H1 (cell line): ENCODE data around the gene STAT4. TPM values are rescaled to one million over a fixed set of nuclear protein-coding genes. Genes with fewer than 3 reads are reported as not detected.

Experiments used
- CTCF ChIA-PET: fragments of 300-600 bp; sonication (Branson Sonifier 250); formaldehyde crosslinking; loops from one replicate; lab custom pipeline; 2021; ENCODE audit not compliant: partially characterized antibody; lab: Charles Lee
- POLR2A ChIA-PET: fragments of 300-600 bp; sonication (Branson Sonifier 250); formaldehyde crosslinking; loops from one replicate; lab custom pipeline; 2021; ENCODE audit warnings: inconsistent platforms; ENCODE audit not compliant: partially characterized antibody; lab: Charles Lee
- DNase-seq, 2 experiments: peaks; one replicate each; pipeline versions ENCODE4 v3.0.0 to v3.0.0-alpha.2; 2010 to 2022; ENCODE audit warnings: low spot score in 2 of 2, low read depth in 1 of 2, mixed read lengths in 1 of 2
- FAIRE-seq: peaks from 2 replicates; lab custom pipeline; 2011; peaks lifted over from hg19 to GRCh38; lab: Jason Lieb, UNC
- H2AFZ ChIP-seq: 2 replicates; pipeline ENCODE4 v1.8.1; 2012; ENCODE audit warnings: low read length, inconsistent platforms
- H2AK5ac ChIP-seq: 2 replicates; pipeline ENCODE4 v1.6.1; 2013; ENCODE audit warnings: low read depth, low read length
- H2BK120ac ChIP-seq: replicated peaks from 2 replicates; pipeline ENCODE3; 2013; ENCODE audit warnings: low read depth, low read length, inconsistent platforms
- H2BK12ac ChIP-seq: 2 replicates; pipeline ENCODE4 v1.6.1; 2013; ENCODE audit warnings: low read depth, low read length
- H2BK15ac ChIP-seq: 2 replicates; pipeline ENCODE4 v1.6.1; 2013; ENCODE audit warnings: low read length
- H2BK20ac ChIP-seq: 2 replicates; pipeline ENCODE4 v1.6.1; 2013; ENCODE audit warnings: low read length
- H2BK5ac ChIP-seq: 2 replicates; pipeline ENCODE4 v1.6.1; 2013; ENCODE audit warnings: low read depth, low read length
- H3K14ac ChIP-seq: 2 replicates; pipeline ENCODE4 v1.6.1; 2013; ENCODE audit warnings: inconsistent platforms; ENCODE audit not compliant: insufficient read length
- H3K18ac ChIP-seq: 2 replicates; pipeline ENCODE4 v1.6.1; 2013; ENCODE audit warnings: low read length; ENCODE audit errors: extremely low read depth
- H3K23ac ChIP-seq: 2 replicates; pipeline ENCODE4 v1.6.1; 2013; ENCODE audit warnings: inconsistent platforms; ENCODE audit not compliant: insufficient read length
- H3K23me2 ChIP-seq: 2 replicates; pipeline ENCODE4 v1.6.1; 2013; ENCODE audit warnings: low read depth, low read length
- H3K27ac ChIP-seq: 2 replicates; pipeline ENCODE4 v1.6.1; 2011; ENCODE audit warnings: low read depth, low read length, inconsistent platforms
- H3K27me3 ChIP-seq, 4 experiments: replicated peaks in 1 of 4; 1 replicate in 1 of 4; 2 replicates in 3 of 4; pipeline versions ENCODE4 v1.6.1 to v1.8.1; 2011 to 2013; ENCODE audit warnings: low read length in 3 of 4, mild to moderate bottlenecking in 3 of 4, inconsistent platforms in 2 of 4, mixed read lengths in 2 of 4, moderate library complexity in 1 of 4; ENCODE audit not compliant: control insufficient read depth in 3 of 4, insufficient read depth in 3 of 4; ENCODE audit errors: extremely low read depth in 1 of 4
- H3K36me3 ChIP-seq, 4 experiments: 2 replicates each; pipeline versions ENCODE4 v1.6.1 to v1.8.1; 2011 to 2013; ENCODE audit warnings: mild to moderate bottlenecking in 4 of 4, low read length in 3 of 4, moderate library complexity in 2 of 4, control low read depth in 1 of 4, inconsistent platforms in 1 of 4; ENCODE audit not compliant: insufficient read depth in 4 of 4, control insufficient read depth in 2 of 4
- H3K4ac ChIP-seq: replicated peaks from 2 replicates; pipeline ENCODE3; 2013; ENCODE audit warnings: low read length, low read depth, mixed read lengths, inconsistent platforms; ENCODE audit not compliant: insufficient read length
- H3K4me1 ChIP-seq, 4 experiments: replicated peaks in 1 of 4; 1 replicate in 1 of 4; 2 replicates in 3 of 4; pipeline versions ENCODE4 v1.6.1 to v1.8.1; 2011 to 2013; ENCODE audit warnings: low read length in 3 of 4, inconsistent platforms in 2 of 4, mixed read lengths in 1 of 4; ENCODE audit not compliant: insufficient read depth in 4 of 4, control insufficient read depth in 3 of 4
- H3K4me2 ChIP-seq, 2 experiments: 2 replicates each; pipeline versions ENCODE4 v1.6.1 to v1.8.1; 2011 to 2013; ENCODE audit warnings: low read depth in 2 of 2, low read length in 2 of 2, control low read depth in 1 of 2, inconsistent platforms in 1 of 2, mild to moderate bottlenecking in 1 of 2; ENCODE audit not compliant: insufficient read depth in 1 of 2
- H3K4me3 ChIP-seq, 4 experiments: fragments of 200-600, 300-600 bp in 1 of 4; sonication (generic), shearing (Covaris generic), sonication (Bioruptor Twin) in 1 of 4; 2 replicates each; pipeline versions ENCODE4 v1.5.1 to v1.8.1; 2011 to 2016; ENCODE audit warnings: low read length in 4 of 4, low read depth in 3 of 4, control low read depth in 2 of 4, inconsistent platforms in 2 of 4, mild to moderate bottlenecking in 2 of 4, mixed read lengths in 1 of 4, moderate library complexity in 1 of 4; ENCODE audit not compliant: insufficient read depth in 2 of 4; ENCODE audit errors: extremely low read depth in 1 of 4
- H3K56ac ChIP-seq: replicated peaks from 2 replicates; pipeline ENCODE3; 2013; ENCODE audit warnings: low read depth, mild to moderate bottlenecking, mixed read lengths, low read length, inconsistent platforms; ENCODE audit not compliant: insufficient read length
- H3K79me1 ChIP-seq: 2 replicates; pipeline ENCODE4 v1.6.1; 2013; ENCODE audit warnings: low read depth, low read length, control low read depth
- H3K79me2 ChIP-seq, 2 experiments: 2 replicates each; pipeline versions ENCODE4 v1.6.1 to v1.8.1; 2012 to 2013; ENCODE audit warnings: low read length in 2 of 2, mild to moderate bottlenecking in 2 of 2, inconsistent platforms in 1 of 2; ENCODE audit not compliant: insufficient read depth in 2 of 2, control insufficient read depth in 1 of 2
- H3K9ac ChIP-seq, 4 experiments: replicated peaks in 1 of 4; 1 replicate in 1 of 4; 2 replicates in 3 of 4; pipeline versions ENCODE4 v1.6.1 to v1.8.1; 2011 to 2013; ENCODE audit warnings: low read depth in 3 of 4, low read length in 3 of 4, control low read depth in 2 of 4, mild to moderate bottlenecking in 2 of 4, moderate library complexity in 2 of 4, inconsistent platforms in 1 of 4; ENCODE audit errors: extremely low read depth in 1 of 4
- H3K9me3 ChIP-seq, 2 experiments: 2 replicates each; pipeline versions ENCODE4 v1.6.1 to v1.8.1; 2012 to 2013; ENCODE audit warnings: mild to moderate bottlenecking in 2 of 2, moderate library complexity in 2 of 2, control low read depth in 1 of 2, inconsistent platforms in 1 of 2, low read depth in 1 of 2, low read length in 1 of 2, mixed read lengths in 1 of 2; ENCODE audit not compliant: insufficient read depth in 2 of 2
- H4K20me1 ChIP-seq, 2 experiments: replicated peaks in 1 of 2; 2 replicates each; pipeline versions ENCODE3 to v1.8.1; 2011 to 2013; ENCODE audit warnings: inconsistent platforms in 2 of 2, low read length in 2 of 2, mild to moderate bottlenecking in 1 of 2; ENCODE audit not compliant: insufficient read depth in 2 of 2, control insufficient read depth in 1 of 2
- H4K5ac ChIP-seq: 2 replicates; pipeline ENCODE4 v1.6.1; 2013; ENCODE audit warnings: low read length, low read depth, mixed read lengths, inconsistent platforms; ENCODE audit not compliant: insufficient read length
- H4K8ac ChIP-seq: 2 replicates; pipeline ENCODE4 v1.8.0; 2013; ENCODE audit warnings: mild to moderate bottlenecking, moderate library complexity, low read length, inconsistent platforms; ENCODE audit not compliant: insufficient read depth; ENCODE audit errors: extremely low read depth
- H4K91ac ChIP-seq: replicated peaks from 2 replicates; pipeline ENCODE3; 2013; ENCODE audit warnings: low read length, mixed read lengths, inconsistent platforms; ENCODE audit not compliant: insufficient read length
- CEBPB ChIP-seq: IDR thresholded peaks from 2 replicates; pipeline ENCODE4 v1.6.1; 2012; ENCODE audit warnings: low read depth, low read length
- E2F6 ChIP-seq: IDR thresholded peaks from 2 replicates; pipeline ENCODE4 v1.6.1; 2012; ENCODE audit warnings: inconsistent platforms
- HDAC2 ChIP-seq, 2 experiments: fragments of 300-600 bp in 1 of 2; sonication (generic) in 1 of 2; IDR thresholded peaks; 2 replicates each; pipeline ENCODE4 v1.6.1; 2011 to 2012; ENCODE audit warnings: low read depth in 2 of 2, low read length in 2 of 2, mild to moderate bottlenecking in 2 of 2, moderate library complexity in 2 of 2, borderline replicate concordance in 1 of 2, inconsistent platforms in 1 of 2
- JUN ChIP-seq: IDR thresholded peaks from 2 replicates; pipeline ENCODE4 v1.6.1; 2011; ENCODE audit warnings: low read depth, mild to moderate bottlenecking, improper control_type of control experiment, low read length
- KDM4A ChIP-seq: IDR thresholded peaks from one replicate; pipeline ENCODE4 v1.7.1; 2012; ENCODE audit warnings: low read depth, mild to moderate bottlenecking, moderate library complexity, low read length, inconsistent platforms; ENCODE audit not compliant: severe bottlenecking
- PHF8 ChIP-seq: fragments of 200-600 bp; sonication (generic); conservative IDR thresholded peaks from 2 replicates; pipeline ENCODE4 v1.7.1; 2012; ENCODE audit warnings: low read depth, mild to moderate bottlenecking, inconsistent platforms, low read length, moderate library complexity
- POLR2AphosphoS5 ChIP-seq: IDR thresholded peaks from 2 replicates; pipeline ENCODE4 v1.6.1; 2011; ENCODE audit warnings: low read depth, low read length
- RAD21 ChIP-seq, 2 experiments: IDR thresholded peaks in 1 of 2; conservative IDR thresholded peaks in 1 of 2; 2 replicates each; pipeline ENCODE4 v1.6.1; 2011; ENCODE audit warnings: low read depth in 2 of 2, low read length in 2 of 2, improper control_type of control experiment in 1 of 2, inconsistent platforms in 1 of 2, mild to moderate bottlenecking in 1 of 2, moderate library complexity in 1 of 2
- RBBP5 ChIP-seq: IDR thresholded peaks from 2 replicates; pipeline ENCODE4 v1.7.1; 2012; ENCODE audit warnings: low read depth, mild to moderate bottlenecking, inconsistent platforms, low read length, moderate library complexity, borderline replicate concordance
- SAP30 ChIP-seq: fragments of 300-600 bp; sonication (generic); IDR thresholded peaks from 2 replicates; pipeline ENCODE4 v1.7.1; 2012; ENCODE audit warnings: low read length, moderate library complexity, mild to moderate bottlenecking, inconsistent platforms; ENCODE audit not compliant: insufficient read depth, insufficient replicate concordance
- SIX5 ChIP-seq: IDR thresholded peaks from 2 replicates; pipeline ENCODE4 v1.6.1; 2011; ENCODE audit warnings: mild to moderate bottlenecking, low read depth, low read length
- SP4 ChIP-seq: IDR thresholded peaks from 2 replicates; pipeline ENCODE4 v1.6.1; 2012; ENCODE audit warnings: low read length, inconsistent platforms
- TAF1 ChIP-seq: IDR thresholded peaks from 2 replicates; pipeline ENCODE4 v1.6.1; 2011; ENCODE audit warnings: mild to moderate bottlenecking, low read depth, low read length
- TCF12 ChIP-seq: IDR thresholded peaks from 2 replicates; pipeline ENCODE4 v1.6.1; 2011; ENCODE audit warnings: low read depth, mild to moderate bottlenecking, low read length
- WGBS, 2 experiments: shearing (Covaris generic) in 1 of 2; methylation state at CpG; one replicate each; pipeline versions ENCODE4 v1.1.6 to v1.1.7; 2013 to 2015; ENCODE audit warnings: low lambda C conversion rate in 2 of 2, mixed read lengths in 2 of 2, inconsistent platforms in 1 of 2, low coverage in 1 of 2, missing lambda C conversion rate in 1 of 2; ENCODE audit not compliant: insufficient replicate concordance in 2 of 2, insufficient coverage in 1 of 2, insufficient read length in 1 of 2; ENCODE audit errors: extremely low coverage in 1 of 2, missing lambda C conversion rate in 1 of 2; 5-methylcytosine and 5-hydroxymethylcytosine counted together
- polyA plus RNA-seq, 7 experiments: library from polyadenylated mRNA; depleted of rRNA in 3 of 7; stranded (reverse) in 5 of 7; unstranded in 2 of 7; fragments of >200 nt in 5 of 7; fragments of 200-250 nt in 2 of 7; gene quantifications; 1 replicate in 5 of 7; 2 replicates in 1 of 7; 4 replicates in 1 of 7; pipeline versions ENCODE4 v1.2.1 to v1.2.3, GENCODE V29; 2011 to 2013; ENCODE audit warnings: missing spikeins in 2 of 7, mixed read lengths in 2 of 7
- total RNA-seq: library from RNA; stranded (reverse); fragmentation: NEBNext Ultra II Directional; extraction: Animal tissue kit (Norgen Biotek cat#: 25700); gene quantifications from 2 replicates; pipeline ENCODE4 v1.2.1, GENCODE V29; 2021

The STAT4 gene
- total and polyA plus RNA-seq, 2 of the 8 experiments (the other 6 are each of a cell fraction or from before 2014, with no cell fraction given): 0.36 to 0.63 TPM

- Histone ChIP-seq H3K4me3 (no peak overlapping the region), H3K27ac (no peak overlapping the region), H3K4me2 (no peak overlapping the region), H3K4ac (no peak overlapping the region), H2BK15ac (no peak overlapping the region), H4K8ac (no peak overlapping the region), H3K27me3 (no peaks in the 10 kb centered on the region), H3K18ac (no peak overlapping the region), H4K5ac (no peak overlapping the region), H2AFZ (no peak overlapping the region), H3K23me2 (no peaks in the 10 kb centered on the region), H3K23ac (no peak overlapping the region), H3K9ac (no peak overlapping the region), H3K4me1 (no peaks in the 10 kb centered on the region; a peak in 1 of 7 replicates), H4K91ac (no peak overlapping the region), H2BK20ac (no peak overlapping the region), H2BK120ac (no peak overlapping the region), H3K9me3 (no peaks in the 10 kb centered on the region), H3K79me1 (no peaks in the 10 kb centered on the region), H2BK5ac (no peak overlapping the region), H3K79me2 (no peaks in the 10 kb centered on the region), H3K36me3 (no peaks in the 10 kb centered on the region), H3K56ac (no peak overlapping the region), H4K20me1 (no peaks in the 10 kb centered on the region), H3K14ac (no peak overlapping the region), H2BK12ac (no peak overlapping the region), H2AK5ac (no peak overlapping the region)
- 89% methylated on average over 3 of the region's 3 CpGs; no CpG with 5 or more reads in 1 of the 2 experiments for WGBS, 2 experiments
- no peak for DNase-seq
- ChIA-PET CTCF (interaction anchor here (0.7 to 2.3 kb wide), 3 partner anchors 10 to 17 kb away, joined by 4 to 6 read pairs (median 5); no protein-coding TSS in a partner anchor), POLR2A (no interaction called here)
- no peak for FAIRE-seq
- TF ChIP-seq TCF12 (no peak), SAP30 (no peak), RAD21 (IDR thresholded peaks at IDR 0.05 in 1 of 2, conservative IDR thresholded peaks at IDR 0.05 in 1 of 2; ENCODE audit: low read depth in 2 of 2, low read length in 2 of 2) (no peak), TAF1 (no peak), KDM4A (no peak), SP4 (no peak), RBBP5 (no peak), CEBPB (no peak), PHF8 (no peak), POLR2AphosphoS5 (no peak), HDAC2 (IDR thresholded peaks at IDR 0.05; ENCODE audit: borderline replicate concordance in 1 of 2, low read depth in 2 of 2, low read length in 2 of 2) (no peak), SIX5 (no peak), E2F6 (no peak), JUN (no peak)
Measured at GRCh38 chr2:191069606-191070005, 81.2 kb downstream of the STAT4 start.
